NCI-H524 treated with DMSO at 0.1 percent for 48 hours (cell line): ENCODE results near the gene KICS2.
"Not testable (repeated sequence)": the region's sequence is repeated elsewhere in the genome, so short reads cannot be mapped to it uniquely, and the experiment has no call there.

Source experiments
- DNase-seq: peaks from one replicate; lab custom pipeline; 2025; lab: John Stamatoyannopoulos, UW

Gene KICS2

DNA sequence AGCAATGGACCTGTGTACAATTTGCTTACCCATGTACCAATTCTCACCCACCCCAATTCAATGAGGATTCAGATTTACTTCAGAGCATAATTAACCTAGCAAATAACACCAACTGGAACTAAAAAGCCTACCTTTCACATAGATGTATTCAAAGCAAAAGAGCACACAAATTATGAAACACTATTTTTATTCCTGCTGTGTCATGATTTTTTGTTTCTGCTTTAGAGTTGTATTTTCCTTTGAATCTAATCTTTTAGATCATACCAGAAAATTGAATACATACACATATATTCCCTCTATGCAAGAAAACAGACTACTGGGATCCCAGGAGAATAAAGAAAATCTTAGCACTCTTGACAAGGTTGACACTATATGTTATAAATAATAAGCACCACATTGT, 5.9 kb downstream of the KICS2 start:
- DNase-seq: no peak

DNA sequence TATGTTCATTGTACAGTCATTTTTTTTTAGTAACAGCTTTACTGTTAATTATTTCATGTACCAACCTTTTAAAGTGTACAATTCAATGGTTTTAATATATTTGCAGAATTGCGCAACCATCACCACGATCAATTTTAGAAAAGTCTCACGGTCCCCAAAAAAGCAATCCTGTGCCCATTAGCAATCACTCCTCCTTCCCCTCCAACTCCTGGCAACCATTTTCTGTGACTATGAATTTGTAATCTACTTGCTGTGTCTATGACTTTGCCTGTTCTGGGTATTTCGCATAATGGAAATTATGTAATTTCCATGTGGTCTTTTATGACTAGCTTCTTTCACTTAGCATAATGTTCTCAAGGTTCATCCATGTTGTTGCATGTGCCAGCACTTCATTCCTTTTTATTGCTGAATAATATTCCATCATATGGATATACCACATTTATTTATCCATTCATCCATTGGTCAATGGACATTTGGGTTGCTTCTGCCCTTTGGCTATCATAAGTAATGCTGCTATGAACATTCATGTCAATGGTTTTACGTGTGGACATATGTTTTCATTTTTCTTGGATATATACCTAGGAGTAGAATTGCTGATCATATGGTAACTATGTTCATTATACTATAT, 9.9 kb downstream of the KICS2 start:
- DNase-seq: no peak

DNA sequence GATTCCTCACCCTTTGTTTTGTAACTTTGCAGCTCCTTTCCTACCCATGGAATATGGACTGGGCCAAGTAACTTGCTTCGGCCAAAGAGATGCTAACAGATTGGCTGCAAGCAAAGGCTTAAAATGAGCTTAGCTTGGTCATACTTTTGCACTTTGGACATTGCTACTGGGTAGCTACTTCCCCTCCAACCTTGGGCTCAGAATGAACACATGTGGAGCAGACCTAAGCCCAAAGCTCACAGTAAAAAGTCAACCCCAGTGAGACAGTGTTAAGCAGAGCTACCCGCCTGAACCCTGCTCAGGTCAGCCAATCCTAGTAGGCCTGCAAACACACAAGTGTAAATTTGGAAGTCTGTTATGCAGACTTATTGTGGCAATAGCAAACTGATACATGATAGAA, 14.6 kb downstream of the KICS2 start:
- no peak for DNase-seq

DNA sequence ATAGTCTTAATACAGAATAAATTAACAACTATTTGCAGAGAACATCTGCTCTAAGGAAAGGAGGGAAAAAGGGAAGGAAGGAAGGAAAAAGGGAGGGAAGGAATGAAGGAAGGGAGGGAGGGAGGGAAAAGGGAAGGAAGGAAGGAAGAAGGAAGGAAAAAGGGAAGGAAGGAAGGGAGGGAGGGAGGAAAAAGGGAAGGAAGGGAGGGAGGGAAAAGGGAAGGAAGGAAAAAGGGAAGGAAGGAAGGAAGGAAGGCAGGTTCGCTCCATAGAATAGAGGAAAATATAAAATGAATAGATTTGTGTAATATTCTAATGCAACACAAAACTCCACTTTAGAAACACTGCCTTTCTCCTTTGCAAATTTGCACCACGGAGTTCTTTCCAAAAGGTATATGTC, 16.6 kb downstream of the KICS2 start:
- no peak for DNase-seq

DNA sequence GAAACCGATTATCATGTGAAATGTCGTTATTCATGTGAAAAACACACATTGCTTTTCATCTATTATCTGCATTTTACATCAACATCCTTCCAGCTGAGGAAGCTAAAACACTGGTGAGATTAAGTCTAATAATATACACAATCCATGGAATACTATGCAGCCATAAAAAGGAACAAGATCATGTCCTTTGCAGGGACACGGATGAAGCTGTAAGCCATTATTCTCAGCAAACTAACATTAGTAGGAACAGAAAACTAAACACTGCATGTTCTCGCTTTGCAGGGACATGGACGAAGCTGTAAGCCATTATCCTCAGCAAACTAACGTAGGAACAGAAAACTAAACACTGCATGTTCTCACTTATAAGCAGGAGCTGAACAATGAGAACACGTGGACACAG, 18.3 kb downstream of the KICS2 start:
- no peak for DNase-seq

DNA sequence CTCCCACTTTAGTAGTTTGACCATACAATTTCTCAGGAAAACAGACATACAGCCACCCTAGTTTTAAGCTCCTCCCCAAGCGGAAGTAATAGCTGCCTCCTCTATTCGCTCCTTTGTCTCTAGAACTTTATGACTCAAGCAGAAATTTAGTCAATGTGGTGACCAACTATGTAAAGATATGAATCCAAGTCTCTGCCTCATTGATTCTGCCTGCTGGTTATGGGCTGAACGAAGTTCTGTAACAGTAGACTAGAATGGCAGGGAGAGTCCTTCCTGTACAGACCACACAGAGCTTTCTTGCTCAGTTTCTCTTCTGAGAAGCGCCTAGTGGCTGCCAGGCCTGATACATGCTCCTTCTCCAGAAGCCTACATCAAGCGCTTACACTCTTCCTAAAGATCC, 19.1 kb downstream of the KICS2 start:
- DNase-seq: no peak

DNA sequence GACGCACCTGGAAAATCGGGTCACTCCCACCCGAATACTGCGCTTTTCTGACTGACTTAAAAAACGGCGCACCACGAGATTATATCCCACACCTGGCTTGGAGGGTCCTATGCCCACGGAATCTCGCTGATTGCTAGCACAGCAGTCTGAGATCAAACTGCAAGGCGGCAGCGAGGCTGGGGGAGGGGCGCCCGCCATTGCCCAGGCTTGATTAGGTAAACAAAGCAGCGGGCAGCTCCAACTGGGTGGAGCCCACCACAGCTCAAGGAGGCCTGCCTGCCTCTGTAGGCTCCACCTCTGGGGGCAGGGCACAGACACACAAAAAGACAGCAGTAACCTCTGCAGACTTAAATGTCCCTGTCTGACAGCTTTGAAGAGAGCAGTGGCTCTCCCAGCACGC, 26.3 kb downstream of the KICS2 start:
- DNase-seq: not testable (repeated sequence)

- no peak for DNase-seq
Observed at GRCh38 chr12:64194333-64195149, 27.6 kb downstream of the KICS2 start.

DNA sequence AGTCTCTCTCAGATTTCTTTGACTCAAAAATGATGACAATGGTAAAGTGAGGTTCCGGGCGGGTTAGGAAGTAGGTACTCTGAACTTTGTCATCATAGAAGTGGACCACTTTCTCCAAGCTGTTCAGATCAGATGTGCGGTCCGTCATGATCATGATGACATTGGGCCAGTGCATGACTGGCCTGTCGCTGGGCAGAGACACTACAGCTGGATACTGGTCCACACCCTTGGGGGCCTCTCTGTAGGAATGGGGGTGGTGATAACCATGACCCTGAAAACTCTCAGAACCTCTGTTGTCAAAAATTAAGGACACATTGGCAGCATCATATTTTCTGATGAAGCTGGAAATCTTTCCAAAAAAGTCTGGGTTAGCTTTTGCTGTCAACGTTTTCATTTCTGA, 28.2 kb downstream of the KICS2 start:
- DNase-seq: no peak

DNA sequence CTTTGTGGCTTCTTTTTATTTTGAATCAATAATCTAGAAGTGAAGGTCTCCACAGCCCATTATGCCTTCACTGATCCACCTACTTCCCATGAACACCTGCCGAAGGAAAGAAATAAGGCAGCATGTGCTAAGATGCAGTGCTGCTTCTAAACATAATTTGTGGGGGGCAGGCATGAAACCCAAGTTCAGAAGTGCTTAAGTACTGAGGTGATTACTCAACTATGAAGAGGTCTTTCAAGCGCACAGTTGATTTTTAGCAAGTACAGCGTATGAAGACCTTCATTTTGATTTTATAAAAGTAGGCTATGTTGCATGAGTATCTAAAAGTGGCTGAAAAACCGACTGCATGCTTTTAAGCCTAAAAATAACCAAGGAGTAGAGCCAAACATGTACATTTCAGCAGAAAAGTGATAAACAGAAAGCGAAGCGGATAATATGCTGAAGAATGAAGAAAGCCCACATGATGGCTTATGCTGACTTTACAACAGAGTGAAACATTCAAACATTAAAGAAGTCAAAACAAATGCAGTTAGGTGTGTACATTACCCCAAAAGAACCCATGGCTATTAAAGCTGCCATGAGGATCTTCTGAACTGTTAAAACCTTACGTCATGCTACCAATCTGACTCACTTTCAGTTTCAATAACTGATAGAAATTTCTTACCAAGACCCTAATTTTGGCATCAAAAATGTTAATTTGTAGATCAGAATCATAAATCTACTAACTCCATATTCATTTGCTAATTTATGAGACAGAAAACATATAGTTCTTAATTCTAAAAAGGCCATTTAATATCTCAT, 29.3 kb downstream of the KICS2 start:
- no peak for DNase-seq

- DNase-seq: no peak
Observed at GRCh38 chr12:64190140-64190539, 32.0 kb downstream of the KICS2 start.

DNA sequence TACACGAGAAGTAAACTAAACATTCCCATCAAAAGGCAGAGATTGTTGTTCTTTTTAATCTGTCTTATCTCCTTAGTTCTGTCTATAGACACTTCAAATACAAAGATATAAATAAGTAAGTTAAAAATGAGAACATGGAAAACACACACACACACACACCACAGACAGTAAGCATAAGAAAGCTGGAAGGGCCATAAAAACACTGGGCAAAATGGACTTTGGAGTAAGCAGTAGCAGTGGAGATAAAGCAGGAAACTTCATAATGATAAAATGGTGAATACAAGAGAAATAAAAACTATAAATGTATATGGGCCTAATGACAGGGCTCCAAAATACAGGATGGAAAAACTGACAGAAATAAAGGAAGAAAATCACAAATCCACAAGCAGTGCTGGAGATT, 32.6 kb downstream of the KICS2 start:
- DNase-seq: no peak

- DNase-seq: no peak
Observed at GRCh38 chr12:64187794-64188193, 34.3 kb downstream of the KICS2 start.

DNA sequence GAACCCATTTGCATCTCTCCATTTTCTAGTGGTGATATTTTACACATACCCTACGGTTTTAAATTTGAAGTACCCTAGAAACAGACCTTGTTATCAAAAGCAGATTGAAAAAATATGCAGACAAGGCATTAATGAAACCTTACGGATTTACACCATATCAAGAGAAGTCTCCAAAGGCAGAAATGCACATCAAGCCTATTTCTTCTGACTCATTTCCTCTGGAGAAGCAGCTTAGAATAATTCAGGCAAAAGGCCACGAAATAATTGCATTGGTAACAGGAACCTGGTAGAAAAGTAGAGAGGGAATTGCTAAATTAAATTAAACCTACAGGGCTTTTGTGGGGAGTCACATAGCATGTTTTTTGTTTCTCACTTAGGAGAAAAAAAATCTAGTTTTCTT, 34.7 kb downstream of the KICS2 start:
- no peak for DNase-seq

DNA sequence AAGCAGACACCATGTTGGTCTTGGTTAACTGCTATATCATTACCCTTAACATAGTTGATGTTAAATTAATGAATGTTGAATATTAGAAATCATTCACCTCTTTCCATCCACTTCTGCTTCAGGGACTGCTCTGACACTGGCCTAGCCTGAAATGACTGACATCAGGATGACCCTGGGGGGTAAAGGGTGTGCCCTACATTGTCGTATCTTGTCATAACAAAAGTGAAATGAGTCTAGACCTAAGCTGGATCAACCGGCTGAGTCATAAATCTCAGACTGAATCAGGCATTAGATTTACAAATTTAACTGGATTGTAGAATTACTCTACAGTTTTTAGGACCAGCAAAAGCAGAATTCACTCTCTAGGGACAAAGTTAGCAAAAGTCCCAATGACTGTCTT, 35.3 kb downstream of the KICS2 start:
- DNase-seq: no peak

- DNase-seq: no peak
Observed at GRCh38 chr12:64184216-64184615, 37.9 kb downstream of the KICS2 start.

- DNase-seq: no peak
Observed at GRCh38 chr12:64181430-64182291, 40.4 kb downstream of the KICS2 start.

DNA sequence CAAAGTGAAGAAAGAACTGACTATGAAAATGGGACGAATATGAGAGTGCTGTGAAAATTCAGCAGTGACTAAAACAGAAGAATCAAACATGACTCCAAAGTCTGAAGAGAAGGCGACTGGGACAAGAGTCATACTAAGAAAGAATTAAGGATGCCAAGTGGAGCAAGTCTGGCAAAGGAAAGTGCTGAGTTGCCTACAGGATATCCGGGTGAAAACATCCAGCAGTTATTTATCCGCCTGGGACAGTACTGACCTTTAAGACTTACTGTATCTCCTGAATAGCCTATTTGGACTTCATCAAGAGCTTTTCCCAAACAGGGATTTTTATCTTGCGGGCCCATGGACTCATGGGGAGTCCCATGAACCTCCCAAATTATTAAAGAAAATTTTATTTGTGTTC, 41.1 kb downstream of the KICS2 start:
- DNase-seq: no peak

GRCh38 chr12:64178122-64178521, 44.0 kb downstream of the KICS2 start:
- no peak for DNase-seq

- DNase-seq: no peak
Observed at GRCh38 chr12:64177001-64177400, 45.1 kb downstream of the KICS2 start.

DNA sequence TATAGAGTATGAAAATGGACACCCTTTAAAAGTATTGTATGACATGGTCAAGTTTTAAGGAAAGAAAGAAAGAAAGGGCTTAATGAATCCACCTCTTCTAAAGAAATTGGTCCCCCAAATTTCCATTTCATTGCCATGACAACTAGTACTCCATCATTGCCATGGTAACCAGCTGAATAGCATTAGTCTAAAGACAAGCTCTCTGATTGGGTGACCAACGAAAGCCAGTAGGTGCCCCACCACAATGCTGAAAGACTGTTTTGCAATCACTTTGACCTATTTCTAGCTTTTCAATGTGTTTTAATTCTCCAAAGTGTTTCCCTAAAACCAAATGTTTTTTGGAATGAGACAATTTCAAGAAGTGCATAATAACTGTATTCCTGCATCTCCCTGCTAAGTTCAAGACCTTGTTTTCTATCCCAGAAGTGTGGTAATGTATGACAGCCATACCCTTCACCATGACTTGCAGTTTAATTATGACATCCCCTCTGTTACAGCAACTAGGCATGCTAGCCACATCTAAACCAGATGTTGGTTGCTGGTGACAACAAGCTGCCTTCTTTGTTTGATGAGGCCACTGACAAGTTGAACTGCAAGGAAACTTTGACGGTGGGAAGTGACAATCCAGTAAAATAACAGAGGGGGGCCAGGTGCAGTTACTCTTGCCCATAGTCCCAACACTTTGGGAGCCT, 46.7 kb downstream of the KICS2 start:
- no peak for DNase-seq
